C4-2B (cell line): Measurements from ENCODE around the gene PRKAR2B.

Source experiments
- CTCF ChIP-seq: fragments of 450-650 bp; conservative IDR thresholded peaks from 2 replicates; pipeline ENCODE4 v1.5.1; 2017; ENCODE audit warnings: mild to moderate bottlenecking
- ZFX ChIP-seq: fragments of 450-650 bp; IDR thresholded peaks from 2 replicates; pipeline ENCODE4 v1.6.1; 2017

GRCh38 chr7:107029764-107030286, 14.7 kb upstream of the PRKAR2B start:
- TF ChIP-seq CTCF (no peak), ZFX (no peak)
